H1 (cell line): ENCODE measurements around the gene RPL37A. TPM values are rescaled to one million over a fixed set of nuclear protein-coding genes. Genes with fewer than 3 reads are reported as not detected.

Experiments
- CTCF ChIA-PET: fragments of 300-600 bp; sonication (Branson Sonifier 250); formaldehyde crosslinking; loops from one replicate; lab custom pipeline; 2021; ENCODE audit not compliant: partially characterized antibody; lab: Charles Lee
- POLR2A ChIA-PET: fragments of 300-600 bp; sonication (Branson Sonifier 250); formaldehyde crosslinking; loops from one replicate; lab custom pipeline; 2021; ENCODE audit warnings: inconsistent platforms; ENCODE audit not compliant: partially characterized antibody; lab: Charles Lee
- DNase-seq, 2 experiments: peaks; one replicate each; pipeline versions ENCODE4 v3.0.0 to v3.0.0-alpha.2; 2010 to 2022; ENCODE audit warnings: low spot score in 2 of 2, low read depth in 1 of 2, mixed read lengths in 1 of 2
- FAIRE-seq: peaks from 2 replicates; lab custom pipeline; 2011; peaks lifted over from hg19 to GRCh38; lab: Jason Lieb, UNC
- H2AFZ ChIP-seq: 2 replicates; pipeline ENCODE4 v1.8.1; 2012; ENCODE audit warnings: low read length, inconsistent platforms
- H2AK5ac ChIP-seq: 2 replicates; pipeline ENCODE4 v1.6.1; 2013; ENCODE audit warnings: low read depth, low read length
- H2BK120ac ChIP-seq: replicated peaks from 2 replicates; pipeline ENCODE3; 2013; ENCODE audit warnings: low read depth, low read length, inconsistent platforms
- H2BK12ac ChIP-seq: 2 replicates; pipeline ENCODE4 v1.6.1; 2013; ENCODE audit warnings: low read depth, low read length
- H2BK15ac ChIP-seq: 2 replicates; pipeline ENCODE4 v1.6.1; 2013; ENCODE audit warnings: low read length
- H2BK20ac ChIP-seq: 2 replicates; pipeline ENCODE4 v1.6.1; 2013; ENCODE audit warnings: low read length
- H2BK5ac ChIP-seq: 2 replicates; pipeline ENCODE4 v1.6.1; 2013; ENCODE audit warnings: low read depth, low read length
- H3K14ac ChIP-seq: 2 replicates; pipeline ENCODE4 v1.6.1; 2013; ENCODE audit warnings: inconsistent platforms; ENCODE audit not compliant: insufficient read length
- H3K18ac ChIP-seq: 2 replicates; pipeline ENCODE4 v1.6.1; 2013; ENCODE audit warnings: low read length; ENCODE audit errors: extremely low read depth
- H3K23ac ChIP-seq: 2 replicates; pipeline ENCODE4 v1.6.1; 2013; ENCODE audit warnings: inconsistent platforms; ENCODE audit not compliant: insufficient read length
- H3K23me2 ChIP-seq: 2 replicates; pipeline ENCODE4 v1.6.1; 2013; ENCODE audit warnings: low read depth, low read length
- H3K27ac ChIP-seq: 2 replicates; pipeline ENCODE4 v1.6.1; 2011; ENCODE audit warnings: low read depth, low read length, inconsistent platforms
- H3K27me3 ChIP-seq, 4 experiments: replicated peaks in 1 of 4; 1 replicate in 1 of 4; 2 replicates in 3 of 4; pipeline versions ENCODE4 v1.6.1 to v1.8.1; 2011 to 2013; ENCODE audit warnings: low read length in 3 of 4, mild to moderate bottlenecking in 3 of 4, inconsistent platforms in 2 of 4, mixed read lengths in 2 of 4, moderate library complexity in 1 of 4; ENCODE audit not compliant: control insufficient read depth in 3 of 4, insufficient read depth in 3 of 4; ENCODE audit errors: extremely low read depth in 1 of 4
- H3K36me3 ChIP-seq, 4 experiments: 2 replicates each; pipeline versions ENCODE4 v1.6.1 to v1.8.1; 2011 to 2013; ENCODE audit warnings: mild to moderate bottlenecking in 4 of 4, low read length in 3 of 4, moderate library complexity in 2 of 4, control low read depth in 1 of 4, inconsistent platforms in 1 of 4; ENCODE audit not compliant: insufficient read depth in 4 of 4, control insufficient read depth in 2 of 4
- H3K4ac ChIP-seq: replicated peaks from 2 replicates; pipeline ENCODE3; 2013; ENCODE audit warnings: low read length, low read depth, mixed read lengths, inconsistent platforms; ENCODE audit not compliant: insufficient read length
- H3K4me1 ChIP-seq, 4 experiments: replicated peaks in 1 of 4; 1 replicate in 1 of 4; 2 replicates in 3 of 4; pipeline versions ENCODE4 v1.6.1 to v1.8.1; 2011 to 2013; ENCODE audit warnings: low read length in 3 of 4, inconsistent platforms in 2 of 4, mixed read lengths in 1 of 4; ENCODE audit not compliant: insufficient read depth in 4 of 4, control insufficient read depth in 3 of 4
- H3K4me2 ChIP-seq, 2 experiments: 2 replicates each; pipeline versions ENCODE4 v1.6.1 to v1.8.1; 2011 to 2013; ENCODE audit warnings: low read depth in 2 of 2, low read length in 2 of 2, control low read depth in 1 of 2, inconsistent platforms in 1 of 2, mild to moderate bottlenecking in 1 of 2; ENCODE audit not compliant: insufficient read depth in 1 of 2
- H3K4me3 ChIP-seq, 4 experiments: fragments of 200-600, 300-600 bp in 1 of 4; sonication (generic), shearing (Covaris generic), sonication (Bioruptor Twin) in 1 of 4; 2 replicates each; pipeline versions ENCODE4 v1.5.1 to v1.8.1; 2011 to 2016; ENCODE audit warnings: low read length in 4 of 4, low read depth in 3 of 4, control low read depth in 2 of 4, inconsistent platforms in 2 of 4, mild to moderate bottlenecking in 2 of 4, mixed read lengths in 1 of 4, moderate library complexity in 1 of 4; ENCODE audit not compliant: insufficient read depth in 2 of 4; ENCODE audit errors: extremely low read depth in 1 of 4
- H3K56ac ChIP-seq: replicated peaks from 2 replicates; pipeline ENCODE3; 2013; ENCODE audit warnings: low read depth, mild to moderate bottlenecking, mixed read lengths, low read length, inconsistent platforms; ENCODE audit not compliant: insufficient read length
- H3K79me1 ChIP-seq: 2 replicates; pipeline ENCODE4 v1.6.1; 2013; ENCODE audit warnings: low read depth, low read length, control low read depth
- H3K79me2 ChIP-seq, 2 experiments: 2 replicates each; pipeline versions ENCODE4 v1.6.1 to v1.8.1; 2012 to 2013; ENCODE audit warnings: low read length in 2 of 2, mild to moderate bottlenecking in 2 of 2, inconsistent platforms in 1 of 2; ENCODE audit not compliant: insufficient read depth in 2 of 2, control insufficient read depth in 1 of 2
- H3K9ac ChIP-seq, 4 experiments: replicated peaks in 1 of 4; 1 replicate in 1 of 4; 2 replicates in 3 of 4; pipeline versions ENCODE4 v1.6.1 to v1.8.1; 2011 to 2013; ENCODE audit warnings: low read depth in 3 of 4, low read length in 3 of 4, control low read depth in 2 of 4, mild to moderate bottlenecking in 2 of 4, moderate library complexity in 2 of 4, inconsistent platforms in 1 of 4; ENCODE audit errors: extremely low read depth in 1 of 4
- H3K9me3 ChIP-seq, 2 experiments: 2 replicates each; pipeline versions ENCODE4 v1.6.1 to v1.8.1; 2012 to 2013; ENCODE audit warnings: mild to moderate bottlenecking in 2 of 2, moderate library complexity in 2 of 2, control low read depth in 1 of 2, inconsistent platforms in 1 of 2, low read depth in 1 of 2, low read length in 1 of 2, mixed read lengths in 1 of 2; ENCODE audit not compliant: insufficient read depth in 2 of 2
- H4K20me1 ChIP-seq, 2 experiments: replicated peaks in 1 of 2; 2 replicates each; pipeline versions ENCODE3 to v1.8.1; 2011 to 2013; ENCODE audit warnings: inconsistent platforms in 2 of 2, low read length in 2 of 2, mild to moderate bottlenecking in 1 of 2; ENCODE audit not compliant: insufficient read depth in 2 of 2, control insufficient read depth in 1 of 2
- H4K5ac ChIP-seq: 2 replicates; pipeline ENCODE4 v1.6.1; 2013; ENCODE audit warnings: low read length, low read depth, mixed read lengths, inconsistent platforms; ENCODE audit not compliant: insufficient read length
- H4K8ac ChIP-seq: 2 replicates; pipeline ENCODE4 v1.8.0; 2013; ENCODE audit warnings: mild to moderate bottlenecking, moderate library complexity, low read length, inconsistent platforms; ENCODE audit not compliant: insufficient read depth; ENCODE audit errors: extremely low read depth
- H4K91ac ChIP-seq: replicated peaks from 2 replicates; pipeline ENCODE3; 2013; ENCODE audit warnings: low read length, mixed read lengths, inconsistent platforms; ENCODE audit not compliant: insufficient read length
- E2F6 ChIP-seq: IDR thresholded peaks from 2 replicates; pipeline ENCODE4 v1.6.1; 2012; ENCODE audit warnings: inconsistent platforms
- POLR2AphosphoS5 ChIP-seq: IDR thresholded peaks from 2 replicates; pipeline ENCODE4 v1.6.1; 2011; ENCODE audit warnings: low read depth, low read length
- WGBS, 2 experiments: shearing (Covaris generic) in 1 of 2; methylation state at CpG; one replicate each; pipeline versions ENCODE4 v1.1.6 to v1.1.7; 2013 to 2015; ENCODE audit warnings: low lambda C conversion rate in 2 of 2, mixed read lengths in 2 of 2, inconsistent platforms in 1 of 2, low coverage in 1 of 2, missing lambda C conversion rate in 1 of 2; ENCODE audit not compliant: insufficient replicate concordance in 2 of 2, insufficient coverage in 1 of 2, insufficient read length in 1 of 2; ENCODE audit errors: extremely low coverage in 1 of 2, missing lambda C conversion rate in 1 of 2; 5-methylcytosine and 5-hydroxymethylcytosine counted together
- polyA plus RNA-seq, 7 experiments: library from polyadenylated mRNA; depleted of rRNA in 3 of 7; stranded (reverse) in 5 of 7; unstranded in 2 of 7; fragments of >200 nt in 5 of 7; fragments of 200-250 nt in 2 of 7; gene quantifications; 1 replicate in 5 of 7; 2 replicates in 1 of 7; 4 replicates in 1 of 7; pipeline versions ENCODE4 v1.2.1 to v1.2.3, GENCODE V29; 2011 to 2013; ENCODE audit warnings: missing spikeins in 2 of 7, mixed read lengths in 2 of 7
- total RNA-seq: library from RNA; stranded (reverse); fragmentation: NEBNext Ultra II Directional; extraction: Animal tissue kit (Norgen Biotek cat#: 25700); gene quantifications from 2 replicates; pipeline ENCODE4 v1.2.1, GENCODE V29; 2021

The RPL37A gene
- total and polyA plus RNA-seq, 2 of the 8 experiments (the other 6 are each of a cell fraction or from before 2014, with no cell fraction given): 1,737 to 3,180 TPM

- Histone ChIP-seq H2AK5ac (no peak overlapping the region), H3K4ac (no peak overlapping the region), H2BK5ac (no peak overlapping the region), H3K79me1 (no peaks in the 10 kb centered on the region), H3K18ac (no peak overlapping the region), H3K56ac (no peak overlapping the region), H3K27me3 (no peaks in the 10 kb centered on the region), H4K5ac (no peak overlapping the region), H2AFZ (no peak overlapping the region), H3K23me2 (no peaks in the 10 kb centered on the region), H4K20me1 (peaks cover 4 to 12% of the 10 kb centered on the region in 2 experiments), H3K27ac (no peak overlapping the region), H2BK120ac (no peak overlapping the region), H3K4me1 (peaks cover 0 to 2% (median 0%) of the 10 kb centered on the region in 4 experiments; a peak in 1 of 7 replicates), H3K4me3 (no peak overlapping the region), H3K23ac (no peak overlapping the region), H2BK12ac (no peak overlapping the region), H3K4me2 (no peak overlapping the region), H3K9me3 (no peaks in the 10 kb centered on the region), H3K9ac (no peak overlapping the region), H4K91ac (no peak overlapping the region), H3K79me2 (peaks cover 0 to 6% of the 10 kb centered on the region in 2 experiments; a peak in 1 of 4 replicates), H3K14ac (no peak overlapping the region), H3K36me3 (peaks cover 9 to 61% (median 26%) of the 10 kb centered on the region in 4 experiments; a peak in 7 of 8 replicates), H4K8ac (no peak overlapping the region), H2BK20ac (no peak overlapping the region), H2BK15ac (no peak overlapping the region)
- no peak for TF ChIP-seq E2F6
- TF ChIP-seq POLR2AphosphoS5: peak; percentile 62; the same call in 1 of the 2 replicates
- DNase-seq (no peak), FAIRE-seq (no peak)
- CTCF ChIA-PET: interaction anchor here (0.8 to 4.2 kb wide), 6 partner anchors 8 to 180 kb away, joined by 3 to 32 read pairs (median 4); partner anchors contain the start of gene RPL37A
- POLR2A ChIA-PET: interaction anchor here (0.6 to 5.9 kb wide), 18 partner anchors 8 to 361 kb away, joined by 3 to 63 read pairs (median 4); partner anchors contain the start of genes RPL37A and SMARCAL1
- WGBS, 2 experiments: 85% methylated on average over 5 of the region's 5 CpGs; no CpG with 5 or more reads in 1 of the 2 experiments
Observed at GRCh38 chr2:216507220-216508160, 8.8 kb downstream of the RPL37A start.
